HG03378 (cell line): ENCODE measurements around the gene VASP.

Source experiments
- ATAC-seq: cut with Tn5 transposase; IDR thresholded peaks from one replicate; pipeline ENCODE4 v1.9.1; 2021; ENCODE audit warnings: mild to moderate bottlenecking, moderate library complexity; ENCODE audit not compliant: unreplicated experiment

Gene VASP

DNA sequence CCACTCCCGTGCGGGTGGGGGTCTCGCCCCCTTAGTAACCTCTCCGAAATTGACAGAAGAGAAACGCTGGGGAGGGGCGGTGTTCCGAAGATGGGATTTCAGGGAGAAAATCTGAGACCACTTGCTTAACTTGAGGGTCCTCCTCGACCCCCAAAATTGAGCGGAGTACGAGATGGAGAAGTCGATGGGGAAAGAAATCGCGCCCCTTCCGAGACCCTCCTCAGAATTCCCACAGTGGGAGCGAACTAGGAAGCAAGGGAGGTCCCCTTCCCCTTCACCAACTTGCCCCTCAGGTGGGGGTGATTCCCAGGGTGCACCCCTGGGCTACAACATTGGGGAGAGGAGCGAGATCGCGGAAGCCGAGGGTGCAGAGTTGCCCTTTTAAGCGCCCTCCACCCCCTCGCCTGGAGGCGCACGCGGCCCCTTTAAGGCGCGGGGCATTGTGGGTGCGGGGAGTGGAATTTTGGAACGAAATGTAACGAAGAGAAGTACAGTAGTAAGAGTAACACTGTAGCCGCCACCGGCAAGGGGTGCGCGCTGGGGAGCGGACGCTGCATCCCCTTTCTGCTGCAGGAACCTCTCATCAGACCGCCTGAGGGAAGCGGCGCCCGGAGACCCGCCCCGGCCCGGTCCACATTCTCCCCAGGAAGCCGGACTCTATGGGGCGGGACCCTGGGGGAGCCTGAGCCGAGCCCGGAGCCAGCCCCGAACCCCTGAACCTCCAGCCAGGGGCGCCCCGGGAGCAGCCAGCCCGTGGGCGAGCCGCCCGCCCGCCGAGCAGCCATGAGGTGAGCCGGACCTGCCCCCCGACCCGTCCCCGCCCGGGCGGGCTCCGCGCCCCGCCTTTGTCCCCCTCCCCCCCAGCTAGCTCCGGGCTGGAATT lies at the start of gene VASP:
Gene VASP, plus strand, starts transcription at position 491 of the 883 bp plus-strand sequence. Its CDS starts 293 bp downstream, at position 784.
- ATAC-seq = peak; percentile 47

DNA sequence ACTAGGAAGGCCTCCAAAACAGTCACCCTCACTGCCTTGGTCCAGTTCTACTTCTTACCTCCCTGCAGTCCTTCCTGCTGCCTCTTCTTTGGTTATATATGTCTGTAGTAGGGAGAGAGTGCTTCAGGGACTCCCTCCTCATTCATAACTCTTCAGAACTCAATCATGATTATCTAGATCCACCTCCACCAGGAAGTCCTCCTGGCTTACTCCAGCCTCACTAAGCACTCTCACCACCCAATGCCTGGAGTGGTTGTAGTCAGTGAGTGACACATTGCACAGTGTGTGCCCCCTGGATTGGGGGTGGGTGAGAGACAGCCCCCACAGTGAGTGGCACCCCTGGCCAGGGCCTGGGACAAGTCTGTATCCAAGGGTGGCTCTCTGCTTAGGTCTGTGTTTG lies 49.5 kb upstream of the VASP start:
- no peak for ATAC-seq

DNA sequence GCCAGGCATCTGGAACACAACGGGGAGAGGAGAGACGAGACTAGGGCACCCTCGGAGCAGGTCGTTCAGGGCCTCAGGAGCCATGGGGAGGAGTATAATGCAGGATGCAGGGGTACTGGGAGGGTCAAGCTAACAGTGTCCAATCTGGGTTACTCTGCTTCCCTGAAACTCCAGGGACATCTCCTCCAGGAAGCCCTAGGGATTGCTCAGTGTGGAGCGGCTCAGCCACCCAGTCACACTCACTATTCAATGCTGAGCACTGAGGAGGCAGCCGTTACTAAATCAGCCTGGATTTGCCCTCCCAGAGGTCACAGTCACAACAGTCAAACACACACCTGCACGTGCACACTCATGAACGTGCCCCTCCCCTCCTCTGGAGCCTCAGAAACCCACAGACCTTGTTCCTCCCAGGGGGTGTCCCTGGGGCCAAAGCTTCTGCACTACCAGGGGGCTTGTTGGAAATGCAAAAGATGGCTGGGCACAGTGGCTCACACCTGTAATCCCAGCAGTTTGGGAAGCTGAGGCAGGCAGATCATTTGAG lies 46.4 kb upstream of the VASP start:
- ATAC-seq = no peak

DNA sequence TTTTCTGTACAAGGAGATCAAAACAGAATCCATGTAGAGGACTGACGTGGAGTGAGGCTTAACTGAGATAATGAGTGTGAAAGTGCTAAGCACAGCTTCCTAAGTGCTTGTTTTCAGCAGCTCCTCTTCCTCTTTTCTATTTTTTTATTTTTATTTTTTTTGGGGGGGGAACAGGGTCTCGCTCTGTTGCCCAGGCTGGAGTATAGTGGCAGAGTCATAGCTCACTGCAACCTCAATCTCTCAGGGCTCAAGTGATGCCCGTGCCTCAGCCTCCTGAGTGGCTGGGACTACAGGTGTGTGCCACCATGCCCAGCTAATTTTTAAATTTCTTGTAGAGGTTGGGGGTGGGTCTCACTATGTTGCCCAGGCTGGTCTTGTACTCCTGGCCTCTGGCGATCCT lies 45.1 kb upstream of the VASP start:
- no peak for ATAC-seq

DNA sequence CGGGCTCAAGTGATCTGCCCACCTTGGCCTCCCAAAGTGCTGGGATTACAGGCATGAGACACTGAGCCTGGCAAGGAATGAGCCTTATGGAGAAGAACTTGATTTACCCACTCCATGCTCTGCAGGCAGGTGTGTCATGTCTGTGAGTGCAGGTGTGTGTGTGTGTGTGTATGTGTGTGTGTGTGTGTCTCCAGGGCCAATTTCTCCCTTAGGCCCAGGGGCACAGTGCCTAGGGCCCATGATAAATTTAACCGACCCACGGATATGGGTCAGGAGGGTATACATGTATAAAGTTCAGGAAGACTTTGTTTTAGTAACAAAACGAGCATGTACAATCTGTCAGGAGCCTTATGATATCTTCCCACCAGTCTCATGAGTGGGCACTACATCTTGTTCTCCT lies 44.0 kb upstream of the VASP start:
- no peak for ATAC-seq

DNA sequence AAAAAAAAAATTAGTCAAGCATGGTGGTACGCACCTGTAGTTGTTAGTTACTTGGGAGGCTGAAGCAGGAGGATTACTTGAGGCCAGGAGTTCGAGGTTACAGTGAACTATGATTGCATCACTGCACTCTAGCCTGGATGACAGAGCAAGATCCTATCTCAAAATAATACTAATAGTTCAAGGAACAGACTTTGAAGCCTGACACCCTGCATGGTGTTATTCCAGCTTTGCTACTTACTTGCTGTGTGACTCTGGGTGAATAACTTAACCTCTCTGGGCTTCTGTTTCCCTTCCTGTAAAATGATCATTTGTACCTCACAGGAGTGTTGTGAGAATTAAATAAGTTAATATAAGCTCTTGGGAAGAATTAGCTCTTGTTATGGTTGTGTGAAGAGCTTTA lies 43.0 kb upstream of the VASP start:
- no peak for ATAC-seq

DNA sequence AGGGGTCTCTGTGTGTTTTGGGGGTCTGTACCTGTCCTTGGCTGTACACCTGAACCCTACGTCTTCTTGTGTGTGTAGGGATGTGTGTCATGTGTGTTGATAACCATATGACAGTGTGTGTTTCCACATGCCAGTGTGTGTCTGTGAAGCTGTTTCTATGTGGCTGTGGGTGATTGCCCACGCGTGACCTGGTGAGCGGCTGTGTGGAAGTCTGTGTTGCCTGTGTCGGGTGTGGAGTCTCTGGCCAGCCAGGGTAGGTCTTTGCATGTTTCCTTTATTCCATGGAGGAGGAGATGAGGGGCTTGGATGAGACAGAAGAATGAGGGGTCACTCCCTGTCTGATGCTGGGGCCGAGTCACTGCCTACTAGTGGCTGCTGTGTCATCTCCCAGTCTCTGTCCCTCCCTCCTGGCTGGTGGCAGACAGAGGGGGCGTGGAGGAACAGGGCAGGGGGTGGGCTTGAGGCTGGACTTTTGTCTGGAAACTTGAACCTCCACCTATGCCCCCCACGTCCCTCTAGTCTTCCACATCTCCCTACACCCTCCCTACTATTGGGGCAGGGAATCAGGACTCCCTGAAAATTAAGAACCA lies 42.3 kb upstream of the VASP start:
- no peak for ATAC-seq

DNA sequence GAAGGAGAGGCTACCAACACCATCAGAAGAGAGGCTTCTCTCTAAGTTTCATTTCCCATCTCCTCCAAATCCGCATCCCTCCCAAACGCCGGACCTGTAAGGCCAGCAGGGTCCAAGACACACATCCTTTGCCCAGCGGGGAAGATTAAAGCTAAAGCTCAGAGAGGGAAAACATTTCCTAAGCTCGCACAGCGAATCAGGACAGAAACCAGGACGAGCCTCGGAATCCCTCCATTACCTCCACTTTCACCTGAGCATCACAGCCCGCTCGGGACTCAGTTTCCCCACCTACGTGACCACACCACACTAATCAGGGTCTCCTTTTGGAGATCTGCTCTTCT lies 40.2 kb upstream of the VASP start:
- no peak for ATAC-seq

DNA sequence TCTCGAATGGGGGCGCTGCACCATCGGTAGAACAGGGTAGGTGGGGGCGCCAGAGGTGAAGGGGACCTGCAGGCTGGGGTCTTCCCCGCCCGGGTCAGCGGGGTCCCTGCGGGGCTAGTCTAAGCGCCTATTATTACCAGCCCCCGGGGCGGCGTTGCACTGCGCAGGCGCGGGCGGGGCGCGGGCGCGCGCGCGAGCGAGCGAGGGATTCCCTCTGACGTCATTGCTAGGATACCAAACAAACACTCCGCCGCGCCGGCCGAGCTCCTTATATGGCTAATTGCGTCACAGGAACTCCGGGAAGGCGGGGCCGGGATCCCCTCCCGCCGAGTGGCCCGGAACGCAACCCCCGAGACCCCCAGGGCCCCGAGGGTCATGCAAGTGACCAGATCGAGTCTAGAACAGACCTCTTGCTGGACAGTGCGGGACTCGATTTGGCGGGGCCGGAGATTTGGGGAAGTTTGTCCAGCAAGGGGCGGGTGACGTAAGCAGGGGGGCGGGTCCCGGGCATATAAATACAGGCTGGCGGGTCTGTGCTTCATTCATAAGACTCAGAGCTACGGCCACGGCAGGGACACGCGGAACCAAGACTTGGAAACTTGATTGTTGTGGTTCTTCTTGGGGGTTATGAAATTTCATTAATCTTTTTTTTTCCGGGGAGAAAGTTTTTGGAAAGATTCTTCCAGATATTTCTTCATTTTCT lies 39.7 kb upstream of the VASP start, which contains the start of gene FOSB:
Gene FOSB, plus strand, starts transcription at position 541 of the 703 bp plus-strand sequence. CDS start 591 bp downstream, outside the sequence.
- peak; percentile 46 for ATAC-seq

DNA sequence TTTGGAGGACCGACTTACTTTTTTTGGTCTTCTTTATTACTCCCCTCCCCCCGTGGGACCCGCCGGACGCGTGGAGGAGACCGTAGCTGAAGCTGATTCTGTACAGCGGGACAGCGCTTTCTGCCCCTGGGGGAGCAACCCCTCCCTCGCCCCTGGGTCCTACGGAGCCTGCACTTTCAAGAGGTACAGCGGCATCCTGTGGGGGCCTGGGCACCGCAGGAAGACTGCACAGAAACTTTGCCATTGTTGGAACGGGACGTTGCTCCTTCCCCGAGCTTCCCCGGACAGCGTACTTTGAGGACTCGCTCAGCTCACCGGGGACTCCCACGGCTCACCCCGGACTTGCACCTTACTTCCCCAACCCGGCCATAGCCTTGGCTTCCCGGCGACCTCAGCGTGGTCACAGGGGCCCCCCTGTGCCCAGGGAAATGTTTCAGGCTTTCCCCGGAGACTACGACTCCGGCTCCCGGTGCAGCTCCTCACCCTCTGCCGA lies 39.1 kb upstream of the VASP start:
- ATAC-seq = peak; percentile 1

DNA sequence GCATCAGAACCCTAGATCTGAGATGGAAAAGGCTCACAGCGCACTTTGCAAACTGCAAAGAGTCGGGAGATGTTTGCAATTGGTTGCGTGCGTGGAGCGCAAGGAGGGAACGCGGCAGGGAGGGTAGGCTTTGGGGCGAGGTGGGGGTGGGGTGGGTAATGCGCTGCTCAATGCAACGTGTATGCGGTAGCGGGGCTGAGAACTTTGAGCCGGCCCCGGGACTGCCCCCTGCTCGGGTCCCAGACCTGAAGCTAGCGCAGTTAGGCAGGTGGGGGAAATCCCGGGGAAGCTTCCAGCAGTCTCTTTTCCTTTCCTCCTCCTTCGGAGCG lies 38.5 kb upstream of the VASP start:
- peak; percentile 26 for ATAC-seq

DNA sequence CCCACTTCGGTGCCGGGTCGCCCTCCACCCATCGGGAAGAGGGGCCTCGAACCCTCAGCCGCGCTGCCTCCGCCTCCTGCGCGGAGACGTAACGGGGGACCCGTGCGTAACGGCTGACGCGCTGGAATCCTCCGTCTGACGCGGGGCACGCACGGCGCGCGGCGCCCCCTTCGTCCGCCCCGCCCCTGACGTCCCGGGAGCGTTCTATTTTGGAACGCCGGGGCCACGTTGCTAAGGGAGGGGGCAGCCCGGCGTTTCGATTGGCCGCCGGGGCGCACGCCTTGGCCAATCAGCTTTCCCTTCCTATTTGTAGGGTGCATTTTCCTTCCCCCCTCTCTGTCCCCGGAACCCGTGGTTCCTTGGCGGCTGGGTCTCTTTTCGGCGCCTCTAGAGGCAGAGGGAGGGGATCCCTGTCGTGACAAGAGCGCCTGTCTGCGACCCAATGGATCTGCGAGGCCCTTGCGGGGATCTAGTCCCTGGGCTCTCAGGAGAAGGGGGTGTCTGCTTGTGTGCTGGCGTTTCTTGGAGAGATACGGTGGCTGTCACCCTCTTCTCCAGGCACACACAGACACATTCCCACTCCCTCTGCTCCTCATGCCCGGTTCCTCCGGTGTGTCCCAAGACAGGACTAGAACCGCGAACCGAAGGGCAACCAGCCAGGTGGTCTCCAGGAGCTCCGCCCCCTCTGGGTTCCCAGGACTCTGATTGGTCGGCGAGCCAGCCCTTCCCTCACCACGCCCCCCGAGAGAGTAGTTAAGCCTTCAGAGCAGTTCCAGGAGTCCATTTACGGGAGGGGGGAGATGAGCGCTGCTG lies 37.9 kb upstream of the VASP start:
- ATAC-seq = peak; percentile 48

DNA sequence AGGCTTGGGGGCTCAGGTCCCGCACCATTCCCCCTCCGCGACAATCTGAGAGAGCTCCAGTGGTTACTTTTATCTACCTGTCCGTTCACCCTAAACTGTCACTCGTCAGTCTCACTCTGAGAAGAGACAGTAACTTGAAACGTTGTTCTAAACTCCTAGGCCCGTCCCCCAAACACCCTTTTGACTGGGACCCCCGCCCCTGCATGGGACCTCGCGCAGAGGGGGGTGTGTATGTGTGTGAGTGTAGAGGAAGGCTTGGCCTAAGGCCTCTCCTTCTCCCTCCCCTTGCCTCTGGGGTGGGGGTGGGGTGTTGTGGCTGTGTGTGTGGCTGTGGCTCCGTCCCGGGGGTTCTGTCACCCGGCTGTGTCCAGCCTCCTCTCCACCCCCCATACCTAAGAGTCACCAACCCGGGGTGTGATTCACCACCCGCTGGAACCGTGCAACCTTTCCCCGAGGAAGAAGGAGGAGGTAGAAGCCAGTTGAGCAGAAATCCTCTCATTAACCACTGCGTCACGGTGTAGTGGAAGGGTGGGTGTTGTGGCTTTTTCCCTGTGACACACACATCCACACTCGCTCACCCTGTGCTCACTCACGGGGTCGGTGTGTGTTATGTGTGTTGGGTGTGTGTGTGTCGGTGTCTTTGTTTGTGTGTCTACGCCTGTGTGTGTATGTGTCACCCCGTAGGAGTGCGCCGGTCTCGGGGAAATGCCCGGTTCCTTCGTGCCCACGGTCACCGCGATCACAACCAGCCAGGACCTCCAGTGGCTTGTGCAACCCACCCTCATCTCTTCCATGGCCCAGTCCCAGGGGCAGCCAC lies 37.1 kb upstream of the VASP start:
- ATAC-seq = no peak

DNA sequence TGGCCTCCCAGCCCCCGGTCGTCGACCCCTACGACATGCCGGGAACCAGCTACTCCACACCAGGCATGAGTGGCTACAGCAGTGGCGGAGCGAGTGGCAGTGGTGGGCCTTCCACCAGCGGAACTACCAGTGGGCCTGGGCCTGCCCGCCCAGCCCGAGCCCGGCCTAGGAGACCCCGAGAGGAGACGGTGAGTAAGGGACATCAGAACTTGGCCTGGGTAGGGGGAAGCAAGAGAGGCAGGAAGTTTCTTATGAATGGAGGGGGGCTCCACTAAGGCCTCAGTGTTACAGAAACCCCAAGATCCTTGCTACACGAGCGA lies 36.6 kb upstream of the VASP start:
- ATAC-seq = no peak

DNA sequence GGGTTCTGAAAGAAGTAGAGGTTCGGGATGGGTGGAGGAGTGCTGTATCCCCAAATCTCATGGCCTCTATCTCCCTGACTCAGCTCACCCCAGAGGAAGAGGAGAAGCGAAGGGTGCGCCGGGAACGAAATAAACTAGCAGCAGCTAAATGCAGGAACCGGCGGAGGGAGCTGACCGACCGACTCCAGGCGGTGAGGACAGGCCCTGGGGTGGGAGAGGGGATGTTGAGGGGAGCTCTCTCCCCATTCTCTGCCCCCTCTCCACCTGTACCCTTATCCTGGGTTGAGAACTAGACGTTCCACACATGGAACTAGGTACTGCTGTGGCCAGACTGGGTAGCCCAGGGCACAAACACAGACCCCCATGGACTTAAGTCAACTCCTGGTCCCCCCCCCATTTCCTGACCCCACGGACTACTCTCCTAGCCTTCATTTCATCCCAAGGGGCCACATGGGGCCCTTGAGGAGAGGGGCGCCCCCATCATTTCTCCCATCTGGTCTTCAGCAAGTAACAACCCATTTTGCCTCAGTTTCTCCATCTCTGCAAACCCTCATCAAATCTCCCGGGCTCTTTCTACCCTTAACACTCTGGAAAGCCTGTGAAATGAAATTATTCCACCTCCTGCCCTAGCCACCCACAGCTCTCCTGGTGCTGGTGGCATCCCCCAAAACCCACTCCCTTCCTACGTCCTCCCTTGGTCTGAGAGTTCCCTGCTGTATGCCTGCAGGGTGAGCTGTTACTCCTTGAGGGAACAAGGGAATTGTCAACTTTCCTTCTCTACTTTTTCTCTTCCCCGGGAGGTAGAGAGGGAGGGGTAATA lies 36.0 kb upstream of the VASP start:
- no peak for ATAC-seq

DNA sequence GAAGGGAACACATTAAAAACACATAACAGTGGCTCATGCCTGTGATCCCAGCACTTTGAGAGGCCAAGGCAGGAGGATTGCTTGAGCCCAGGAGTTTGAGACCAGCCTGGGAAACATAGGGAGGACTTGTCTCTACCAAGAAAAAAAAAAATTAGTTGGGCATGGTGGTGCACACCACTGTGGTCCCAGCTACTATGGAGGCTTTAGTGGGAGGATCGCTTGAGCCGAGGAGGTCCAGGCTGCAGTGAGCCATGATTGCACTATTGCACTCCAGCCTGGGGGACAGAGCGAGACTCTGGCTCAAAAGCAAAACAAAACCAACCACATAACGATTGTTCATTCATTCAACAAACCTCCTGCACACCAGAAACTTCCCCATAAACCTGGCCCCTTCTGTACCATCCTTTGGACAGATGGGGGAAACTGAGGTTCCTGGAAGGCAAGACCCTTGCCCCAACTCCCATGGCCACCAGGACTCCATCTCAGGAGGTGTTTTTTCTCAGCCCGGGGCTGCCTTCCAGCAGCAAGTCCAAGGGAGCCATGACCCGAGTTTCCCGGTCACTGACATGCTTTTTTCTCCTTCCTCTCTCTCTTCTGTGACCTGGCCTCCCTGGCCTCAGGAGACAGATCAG lies 35.2 kb upstream of the VASP start:
- no peak for ATAC-seq

DNA sequence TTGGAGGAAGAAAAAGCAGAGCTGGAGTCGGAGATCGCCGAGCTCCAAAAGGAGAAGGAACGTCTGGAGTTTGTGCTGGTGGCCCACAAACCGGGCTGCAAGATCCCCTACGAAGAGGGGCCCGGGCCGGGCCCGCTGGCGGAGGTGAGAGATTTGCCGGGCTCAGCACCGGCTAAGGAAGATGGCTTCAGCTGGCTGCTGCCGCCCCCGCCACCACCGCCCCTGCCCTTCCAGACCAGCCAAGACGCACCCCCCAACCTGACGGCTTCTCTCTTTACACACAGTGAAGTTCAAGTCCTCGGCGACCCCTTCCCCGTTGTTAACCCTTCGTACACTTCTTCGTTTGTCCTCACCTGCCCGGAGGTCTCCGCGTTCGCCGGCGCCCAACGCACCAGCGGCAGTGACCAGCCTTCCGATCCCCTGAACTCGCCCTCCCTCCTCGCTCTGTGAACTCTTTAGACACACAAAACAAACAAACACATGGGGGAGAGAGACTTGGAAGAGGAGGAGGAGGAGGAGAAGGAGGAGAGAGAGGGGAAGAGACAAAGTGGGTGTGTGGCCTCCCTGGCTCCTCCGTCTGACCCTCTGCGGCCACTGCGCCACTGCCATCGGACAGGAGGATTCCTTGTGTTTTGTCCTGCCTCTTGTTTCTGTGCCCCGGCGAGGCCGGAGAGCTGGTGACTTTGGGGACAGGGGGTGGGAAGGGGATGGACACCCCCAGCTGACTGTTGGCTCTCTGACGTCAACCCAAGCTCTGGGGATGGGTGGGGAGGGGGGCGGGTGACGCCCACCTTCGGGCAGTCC lies 34.5 kb upstream of the VASP start:
- no peak for ATAC-seq

DNA sequence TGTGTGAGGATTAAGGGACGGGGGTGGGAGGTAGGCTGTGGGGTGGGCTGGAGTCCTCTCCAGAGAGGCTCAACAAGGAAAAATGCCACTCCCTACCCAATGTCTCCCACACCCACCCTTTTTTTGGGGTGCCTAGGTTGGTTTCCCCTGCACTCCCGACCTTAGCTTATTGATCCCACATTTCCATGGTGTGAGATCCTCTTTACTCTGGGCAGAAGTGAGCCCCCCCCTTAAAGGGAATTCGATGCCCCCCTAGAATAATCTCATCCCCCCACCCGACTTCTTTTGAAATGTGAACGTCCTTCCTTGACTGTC lies 34.0 kb upstream of the VASP start:
- no peak for ATAC-seq
